Retina (tissue), 1 donor: ENCODE results near the gene ENDOD1.
A peak's percentile ranks its signal among the peaks of the same experiment; 100 is the strongest.
"Not testable (repeated sequence)": the region's sequence is repeated elsewhere in the genome, so short reads cannot be mapped to it uniquely, and the experiment has no call there.

ENCODE experiments used
- DNase-seq: peaks from one replicate; pipeline ENCODE4 v3.0.0-alpha.2; 2016

The ENDOD1 gene

GRCh38 chr11:95089620-95090542, at the start of gene ENDOD1:
ENDOD1 (plus strand) TSS chr11:95089846; CDS start chr11:95089928, 82 bp downstream.
- DNase-seq: peak; percentile 87

GRCh38 chr11:95042239-95042638, 47.4 kb upstream of the ENDOD1 start:
- DNase-seq: no peak

GRCh38 chr11:95042906-95043305, 46.7 kb upstream of the ENDOD1 start:
- DNase-seq: no peak

- DNase-seq: no peak
These were observed 45.6 kb upstream of the ENDOD1 start for GRCh38 chr11:95044010-95044409.

- no peak for DNase-seq
These were observed 43.8 kb upstream of the ENDOD1 start for GRCh38 chr11:95045812-95046211.

- DNase-seq: not testable (repeated sequence)
These were observed 40.5 kb upstream of the ENDOD1 start, which contains the start of gene KDM4F for GRCh38 chr11:95049122-95049521. KDM4F (plus strand) TSS chr11:95049422.

GRCh38 chr11:95050595-95051202, 38.9 kb upstream of the ENDOD1 start:
- DNase-seq: no peak

- DNase-seq: no peak
These were observed 35.3 kb upstream of the ENDOD1 start for GRCh38 chr11:95054356-95054755.

GRCh38 chr11:95055283-95055897, 34.3 kb upstream of the ENDOD1 start:
- DNase-seq: no peak

- no peak for DNase-seq
These were observed 31.7 kb upstream of the ENDOD1 start for GRCh38 chr11:95057959-95058358.

GRCh38 chr11:95058621-95059020, 31.0 kb upstream of the ENDOD1 start:
- no peak for DNase-seq

GRCh38 chr11:95059046-95059445, 30.6 kb upstream of the ENDOD1 start:
- DNase-seq: no peak

GRCh38 chr11:95065336-95065735, 24.3 kb upstream of the ENDOD1 start:
- DNase-seq: no peak

GRCh38 chr11:95066716-95067038, 23.0 kb upstream of the ENDOD1 start, which contains the start of gene SRSF8:
SRSF8 (plus strand) TSS chr11:95066919; CDS start chr11:95067227, 308 bp downstream.
- no peak for DNase-seq

GRCh38 chr11:95067039-95067840, 22.4 kb upstream of the ENDOD1 start:
- peak; percentile 96 for DNase-seq

GRCh38 chr11:95067841-95068219, 21.8 kb upstream of the ENDOD1 start:
- no peak for DNase-seq

- DNase-seq: peak; percentile 86
These were observed 21.1 kb upstream of the ENDOD1 start for GRCh38 chr11:95068549-95068948.

GRCh38 chr11:95070471-95070870, 19.2 kb upstream of the ENDOD1 start:
- DNase-seq: no peak

- no peak for DNase-seq
These were observed 16.7 kb upstream of the ENDOD1 start for GRCh38 chr11:95072948-95073347.

- no peak for DNase-seq
These were observed 14.7 kb upstream of the ENDOD1 start for GRCh38 chr11:95074792-95075563.

GRCh38 chr11:95076416-95076815, 13.2 kb upstream of the ENDOD1 start:
- no peak for DNase-seq

- DNase-seq: no peak
These were observed 12.7 kb upstream of the ENDOD1 start for GRCh38 chr11:95076981-95077380.
